ENCODE results near the gene ZSWIM7.

DNA sequence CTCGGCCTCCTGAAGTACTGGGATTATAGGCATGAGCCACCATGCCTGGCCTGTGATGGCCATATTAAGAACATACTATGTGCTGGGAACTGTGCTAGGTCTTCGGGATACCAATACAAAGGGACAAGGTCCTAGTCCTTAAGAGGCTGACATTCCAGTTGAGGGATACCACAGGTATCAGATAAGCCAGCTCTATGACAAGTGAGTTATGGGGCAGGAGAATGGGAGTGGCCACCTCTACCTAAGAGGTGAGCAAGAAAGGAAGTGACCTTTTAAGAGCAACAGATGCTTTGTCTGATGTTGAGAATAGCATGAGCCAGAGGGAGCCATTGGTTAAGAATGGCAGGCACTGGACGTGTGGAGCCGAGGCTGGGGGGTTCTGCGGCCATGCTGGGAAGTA lies 27.6 kb downstream of the ZSWIM7 start:
- TF ChIP-seq EZH2 (optimal IDR thresholded peaks at IDR 0.05; ENCODE audit: low read depth, low read length) (no peak), EZH2phosphoT487 (IDR thresholded peaks at IDR 0.05; ENCODE audit: low read length) (no peak)
- TF ChIP-seq, protein P1, sequence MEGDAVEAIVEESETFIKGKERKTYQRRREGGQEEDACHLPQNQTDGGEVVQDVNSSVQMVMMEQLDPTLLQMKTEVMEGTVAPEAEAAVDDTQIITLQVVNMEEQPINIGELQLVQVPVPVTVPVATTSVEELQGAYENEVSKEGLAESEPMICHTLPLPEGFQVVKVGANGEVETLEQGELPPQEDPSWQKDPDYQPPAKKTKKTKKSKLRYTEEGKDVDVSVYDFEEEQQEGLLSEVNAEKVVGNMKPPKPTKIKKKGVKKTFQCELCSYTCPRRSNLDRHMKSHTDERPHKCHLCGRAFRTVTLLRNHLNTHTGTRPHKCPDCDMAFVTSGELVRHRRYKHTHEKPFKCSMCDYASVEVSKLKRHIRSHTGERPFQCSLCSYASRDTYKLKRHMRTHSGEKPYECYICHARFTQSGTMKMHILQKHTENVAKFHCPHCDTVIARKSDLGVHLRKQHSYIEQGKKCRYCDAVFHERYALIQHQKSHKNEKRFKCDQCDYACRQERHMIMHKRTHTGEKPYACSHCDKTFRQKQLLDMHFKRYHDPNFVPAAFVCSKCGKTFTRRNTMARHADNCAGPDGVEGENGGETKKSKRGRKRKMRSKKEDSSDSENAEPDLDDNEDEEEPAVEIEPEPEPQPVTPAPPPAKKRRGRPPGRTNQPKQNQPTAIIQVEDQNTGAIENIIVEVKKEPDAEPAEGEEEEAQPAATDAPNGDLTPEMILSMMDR (IDR thresholded peaks at IDR 0.05; ENCODE audit: low read length), result no peak

Measured in MM.1S (cell line).